Stimulated activated CD8-positive, alpha-beta memory T cell treated with anti-CD3 and anti-CD28 coated beads, Interleukin-15, amount 100 ng/mL, for 1 hour (primary cell): ENCODE measurements around the gene ELMO1.

Experiments
- DNase-seq: peaks from one replicate; pipeline ENCODE4 v3.0.0-alpha.2; 2020; ENCODE audit warnings: low read depth

Gene ELMO1

GRCh38 chr7:37310327-37311080 lies 138.2 kb downstream of the ELMO1 start:
- no peak for DNase-seq

- DNase-seq: no peak
These were observed 139.2 kb downstream of the ELMO1 start for GRCh38 chr7:37309493-37309892.

GRCh38 chr7:37304921-37305320 lies 143.7 kb downstream of the ELMO1 start:
- no peak for DNase-seq

- DNase-seq: no peak
These were observed 151.1 kb downstream of the ELMO1 start for GRCh38 chr7:37297546-37297945.

- no peak for DNase-seq
These were observed 153.3 kb downstream of the ELMO1 start for GRCh38 chr7:37295401-37295800.

GRCh38 chr7:37290731-37291130 lies 157.9 kb downstream of the ELMO1 start:
- no peak for DNase-seq

GRCh38 chr7:37289781-37290180 lies 158.9 kb downstream of the ELMO1 start:
- DNase-seq: no peak

GRCh38 chr7:37289367-37289766 lies 159.3 kb downstream of the ELMO1 start:
- DNase-seq: no peak

GRCh38 chr7:37287131-37287855 lies 161.4 kb downstream of the ELMO1 start:
- no peak for DNase-seq

GRCh38 chr7:37286454-37286832 lies 162.2 kb downstream of the ELMO1 start:
- no peak for DNase-seq

GRCh38 chr7:37285706-37286453 lies 162.8 kb downstream of the ELMO1 start:
- no peak for DNase-seq

GRCh38 chr7:37284805-37285231 lies 163.8 kb downstream of the ELMO1 start:
- peak; percentile 12 for DNase-seq

GRCh38 chr7:37284285-37284684 lies 164.4 kb downstream of the ELMO1 start:
- no peak for DNase-seq

GRCh38 chr7:37283716-37284115 lies 164.9 kb downstream of the ELMO1 start:
- DNase-seq: no peak

- no peak for DNase-seq
These were observed 165.7 kb downstream of the ELMO1 start for GRCh38 chr7:37282927-37283326.

- no peak for DNase-seq
These were observed 166.6 kb downstream of the ELMO1 start for GRCh38 chr7:37282093-37282444.

- DNase-seq: no peak
These were observed 167.1 kb downstream of the ELMO1 start for GRCh38 chr7:37281368-37282092.

- DNase-seq: no peak
These were observed 171.2 kb downstream of the ELMO1 start for GRCh38 chr7:37277513-37277912.

- no peak for DNase-seq
These were observed 173.5 kb downstream of the ELMO1 start for GRCh38 chr7:37275078-37275710.

GRCh38 chr7:37273891-37274290 lies 174.8 kb downstream of the ELMO1 start:
- DNase-seq: no peak

- DNase-seq: no peak
These were observed 178.8 kb downstream of the ELMO1 start for GRCh38 chr7:37269711-37270508.
